OCI-LY7 (cell line): ENCODE results near the gene ECI1.
"Not testable (repeated sequence)": the region's sequence is repeated elsewhere in the genome, so short reads cannot be mapped to it uniquely, and the experiment has no call there.

Experiments used
- CTCF ChIP-seq: fragments of 200-600 bp; sonication (generic); conservative IDR thresholded peaks from 2 replicates; pipeline ENCODE4 v1.5.1; 2014; ENCODE audit warnings: mild to moderate bottlenecking, antibody characterized with exemption, low read length, moderate library complexity, mixed read lengths
- EZH2phosphoT487 ChIP-seq: fragments of 200-600 bp; sonication (generic); IDR thresholded peaks from 2 replicates; pipeline ENCODE4 v1.6.1; 2018; ENCODE audit warnings: low read depth, borderline replicate concordance, mild to moderate bottlenecking, mixed run types, antibody characterized with exemption, low read length, moderate library complexity, mixed read lengths

- TF ChIP-seq CTCF, EZH2phosphoT487: not testable (repeated sequence)
Measured at GRCh38 chr16:2240331-2240730, 11.1 kb downstream of the ECI1 start.
